ENCODE data around the gene PPM1E. TPM values are rescaled to one million over a fixed set of nuclear protein-coding genes. Genes with fewer than 3 reads are reported as not detected.

The PPM1E gene
- polyA plus RNA-seq, 1 donor from 2014 or later = 39.5 TPM

- Histone ChIP-seq H3K36me3 (ENCODE audit: insufficient read depth, low read length) (no peaks in the 10 kb centered on the region), H3K4me2 (ENCODE audit: low read length) (no peak overlapping the region), H3K79me2 (replicated peaks; ENCODE audit: insufficient read depth, low read length) (no peaks in the 10 kb centered on the region), H4K20me1 (ENCODE audit: insufficient read depth) (no peaks in the 10 kb centered on the region), H3K27me3 (ENCODE audit: insufficient read depth, low read depth, low read length) (no peaks in the 10 kb centered on the region), H3K9me2 (ENCODE audit: insufficient read depth, low read length) (no peaks in the 10 kb centered on the region), H3F3A (ENCODE audit: insufficient read depth, low read length, poor library complexity, severe bottlenecking) (no peaks in the 10 kb centered on the region), H2AFZ (ENCODE audit: low read depth, low read length) (no peak overlapping the region), H3K27ac (ENCODE audit: low read length) (no peak overlapping the region), H3K4me3 (ENCODE audit: low read length) (no peak overlapping the region), H3K9me3 (ENCODE audit: low read length) (no peaks in the 10 kb centered on the region), H3K9ac (ENCODE audit: low read length) (no peak overlapping the region)
- TF ChIP-seq MXI1 (conservative IDR thresholded peaks at IDR 0.05; ENCODE audit: poor library complexity, severe bottlenecking) = no peak
These were observed 272.1 kb downstream of the PPM1E start for GRCh38 chr17:59027750-59028149.

- Histone ChIP-seq H3K9me3 (ENCODE audit: low read length) (no peaks in the 10 kb centered on the region), H2AFZ (ENCODE audit: low read depth, low read length) (no peak overlapping the region), H3K27ac (ENCODE audit: low read length) (no peak overlapping the region), H3K36me3 (ENCODE audit: insufficient read depth, low read length) (no peaks in the 10 kb centered on the region), H3K4me2 (ENCODE audit: low read length) (no peak overlapping the region), H3K9ac (ENCODE audit: low read length) (no peak overlapping the region), H3K79me2 (replicated peaks; ENCODE audit: insufficient read depth, low read length) (no peaks in the 10 kb centered on the region), H3F3A (ENCODE audit: insufficient read depth, low read length, poor library complexity, severe bottlenecking) (no peaks in the 10 kb centered on the region), H3K4me3 (ENCODE audit: low read length) (no peak overlapping the region), H4K20me1 (ENCODE audit: insufficient read depth) (no peaks in the 10 kb centered on the region), H3K9me2 (ENCODE audit: insufficient read depth, low read length) (no peaks in the 10 kb centered on the region), H3K27me3 (ENCODE audit: insufficient read depth, low read depth, low read length) (no peaks in the 10 kb centered on the region)
- TF ChIP-seq EP300 (conservative IDR thresholded peaks at IDR 0.05; ENCODE audit: poor library complexity, severe bottlenecking) (no peak), CTCF (IDR thresholded peaks at IDR 0.05; ENCODE audit: poor library complexity, severe bottlenecking) (no peak), REST (IDR thresholded peaks at IDR 0.05; ENCODE audit: borderline replicate concordance) (no peak), SMC3 (conservative IDR thresholded peaks at IDR 0.05; ENCODE audit: poor library complexity) (no peak), RAD21 (conservative IDR thresholded peaks at IDR 0.05) (no peak), EZH2 (IDR thresholded peaks at IDR 0.05; ENCODE audit: borderline replicate concordance, insufficient read depth, low read length, poor library complexity, severe bottlenecking) (no peak), TAF1 (IDR thresholded peaks at IDR 0.05; ENCODE audit: low read depth) (no peak), MXI1 (conservative IDR thresholded peaks at IDR 0.05; ENCODE audit: poor library complexity, severe bottlenecking) (no peak), POLR2AphosphoS5 (IDR thresholded peaks at IDR 0.05) (no peak)
These were observed 272.7 kb downstream of the PPM1E start for GRCh38 chr17:59028328-59028727.

GRCh38 chr17:59030811-59031210 is 275.2 kb downstream of the PPM1E start:
- TF ChIP-seq REST (IDR thresholded peaks at IDR 0.05; ENCODE audit: borderline replicate concordance) (no peak), RAD21 (conservative IDR thresholded peaks at IDR 0.05) (no peak), CTCF (IDR thresholded peaks at IDR 0.05; ENCODE audit: poor library complexity, severe bottlenecking) (no peak), TAF1 (IDR thresholded peaks at IDR 0.05; ENCODE audit: low read depth) (no peak), POLR2AphosphoS5 (IDR thresholded peaks at IDR 0.05) (no peak), EP300 (conservative IDR thresholded peaks at IDR 0.05; ENCODE audit: poor library complexity, severe bottlenecking) (no peak), SMC3 (conservative IDR thresholded peaks at IDR 0.05; ENCODE audit: poor library complexity) (no peak), EZH2 (IDR thresholded peaks at IDR 0.05; ENCODE audit: borderline replicate concordance, insufficient read depth, low read length, poor library complexity, severe bottlenecking) (no peak), MXI1 (conservative IDR thresholded peaks at IDR 0.05; ENCODE audit: poor library complexity, severe bottlenecking) (no peak)

More at GRCh38 chr17:59030811-59031210, 275.2 kb downstream of the PPM1E start:
- Histone ChIP-seq H3K36me3 (ENCODE audit: insufficient read depth, low read length) (peaks cover under 1% of the 10 kb centered on the region), H3K79me2 (replicated peaks; ENCODE audit: insufficient read depth, low read length) (no peaks in the 10 kb centered on the region), H3K9ac (ENCODE audit: low read length) (no peak overlapping the region), H3K27me3 (ENCODE audit: insufficient read depth, low read depth, low read length) (no peaks in the 10 kb centered on the region), H3K27ac (ENCODE audit: low read length) (no peak overlapping the region), H3K9me2 (ENCODE audit: insufficient read depth, low read length) (no peaks in the 10 kb centered on the region), H4K20me1 (ENCODE audit: insufficient read depth) (no peaks in the 10 kb centered on the region), H3K4me2 (ENCODE audit: low read length) (no peak overlapping the region), H2AFZ (ENCODE audit: low read depth, low read length) (no peak overlapping the region), H3K4me3 (ENCODE audit: low read length) (no peak overlapping the region), H3K9me3 (ENCODE audit: low read length) (no peaks in the 10 kb centered on the region), H3F3A (ENCODE audit: insufficient read depth, low read length, poor library complexity, severe bottlenecking) (no peaks in the 10 kb centered on the region)
